HG03571 (cell line): Measurements from ENCODE around the gene SERPINB6.
"Not testable (repeated sequence)": the region's sequence is repeated elsewhere in the genome, so short reads cannot be mapped to it uniquely, and the experiment has no call there.

Experiments
- ATAC-seq: cut with Tn5 transposase; IDR thresholded peaks from one replicate; pipeline ENCODE4 v1.9.1; 2021; ENCODE audit not compliant: unreplicated experiment

Gene SERPINB6

DNA sequence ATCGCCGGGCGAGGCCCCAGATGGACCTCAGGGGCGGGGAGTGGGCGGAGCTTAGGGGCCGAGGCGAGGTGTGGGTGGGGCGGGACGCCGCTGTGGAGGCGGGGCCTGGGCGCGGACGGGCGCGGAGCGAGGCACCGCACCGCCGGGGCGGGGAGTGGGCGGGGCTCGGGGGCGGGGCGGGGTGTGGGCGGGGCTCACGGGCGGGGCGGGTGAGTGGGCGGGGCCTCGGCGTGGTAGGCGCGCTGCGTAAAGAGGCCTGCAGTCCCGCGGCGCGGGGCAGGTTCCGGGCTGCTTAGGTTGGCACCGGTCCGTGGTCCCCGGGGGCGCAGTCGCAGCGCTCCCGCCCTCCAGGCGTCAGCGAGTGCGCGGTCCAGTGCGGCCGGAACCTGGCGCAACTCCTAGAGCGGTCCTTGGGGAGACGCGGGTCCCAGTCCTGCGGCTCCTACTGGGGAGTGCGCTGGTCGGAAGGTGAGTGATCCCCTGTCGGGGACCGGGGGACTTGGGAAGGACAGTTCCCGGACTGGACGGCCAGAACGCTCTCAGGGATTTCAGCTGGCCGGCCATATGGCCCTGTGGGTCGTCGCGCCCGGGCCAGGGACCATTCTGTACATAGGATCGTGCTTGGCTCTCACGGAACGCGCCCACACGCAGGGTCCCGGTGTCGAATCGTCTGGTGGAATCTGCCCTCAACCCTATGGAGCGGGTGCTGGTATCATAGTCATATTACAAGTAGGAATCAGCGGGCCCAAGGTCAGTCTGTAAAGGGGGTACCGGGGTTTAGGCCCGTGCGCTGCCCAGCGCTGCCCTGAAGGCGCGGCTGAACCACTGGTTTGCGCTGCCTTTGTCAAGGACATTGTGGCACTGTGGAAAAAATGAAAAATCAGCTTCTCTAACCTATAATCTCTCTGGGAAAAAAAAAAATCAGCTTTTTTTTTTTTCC is 28.5 kb upstream of the SERPINB6 start, which contains the start of gene NQO2:
Gene NQO2, plus strand, starts transcription at position 277 of the 940 bp plus-strand sequence. CDS start 6,659 bp downstream, outside the sequence.
- peak; percentile 77 for ATAC-seq

DNA sequence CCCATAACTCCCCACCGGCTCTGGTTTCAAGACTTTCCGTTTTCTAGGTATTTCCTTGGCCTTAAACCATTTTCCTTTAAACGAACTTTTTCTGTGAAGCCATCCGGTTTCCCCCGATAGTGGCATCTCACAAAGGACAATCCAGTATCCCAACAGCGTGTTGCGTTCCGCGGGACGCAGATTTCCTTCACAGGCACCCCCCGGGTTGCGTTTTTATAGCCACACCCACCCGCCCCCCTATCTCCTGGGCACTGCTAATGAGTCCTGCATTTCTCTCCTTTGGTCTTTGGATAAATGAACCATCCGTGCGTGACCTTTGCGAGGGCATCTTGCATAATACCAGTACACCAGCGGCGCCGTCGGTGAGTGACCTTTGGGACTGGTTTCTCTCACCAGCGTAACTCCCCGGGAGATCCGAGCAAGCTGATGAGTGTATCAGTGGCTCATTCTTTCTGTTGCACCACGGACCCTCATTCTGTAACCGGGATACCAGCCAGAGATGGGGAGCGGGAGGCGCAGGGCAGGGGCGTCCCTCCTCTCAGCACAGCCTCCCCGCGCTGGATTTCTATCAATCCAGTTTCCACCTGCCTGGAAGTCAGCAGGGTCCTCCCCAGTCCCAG is 27.7 kb upstream of the SERPINB6 start:
- peak; percentile 27 for ATAC-seq

DNA sequence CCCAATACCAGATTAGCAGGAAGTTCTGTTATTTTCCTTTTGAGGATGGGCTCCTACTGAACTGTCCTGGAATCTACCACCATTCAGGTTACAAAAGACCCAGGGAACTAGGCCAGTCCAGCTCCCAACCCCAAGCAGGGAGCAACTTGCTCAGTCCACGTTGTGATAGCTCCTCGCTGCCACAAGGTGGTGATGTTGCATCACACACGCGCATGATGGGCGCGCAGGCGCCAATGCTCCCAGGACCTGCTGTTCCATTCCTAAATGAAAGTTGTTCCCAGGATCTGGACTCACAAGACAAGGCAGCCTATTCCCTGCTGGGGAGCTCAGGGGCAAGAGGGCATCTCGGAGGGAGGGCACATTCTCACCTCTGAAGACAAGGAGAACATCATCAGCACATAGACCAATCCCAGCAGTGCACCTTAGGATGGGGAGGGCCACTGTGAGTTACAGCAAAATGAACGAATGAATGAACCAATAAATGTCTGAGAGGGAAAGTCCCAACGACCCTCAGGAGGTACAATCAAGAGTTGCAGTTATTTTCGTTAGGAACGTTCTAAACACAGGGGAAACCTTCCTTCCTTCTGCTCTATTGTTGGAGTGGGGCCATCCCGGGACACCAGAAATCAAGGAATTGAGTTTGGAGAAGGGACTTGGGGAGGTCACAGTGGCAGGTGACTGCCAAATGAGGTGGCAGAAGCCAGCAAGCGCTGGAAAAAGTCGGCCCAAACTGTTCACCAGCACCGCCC is 27.1 kb upstream of the SERPINB6 start:
- ATAC-seq, result not testable (repeated sequence)

DNA sequence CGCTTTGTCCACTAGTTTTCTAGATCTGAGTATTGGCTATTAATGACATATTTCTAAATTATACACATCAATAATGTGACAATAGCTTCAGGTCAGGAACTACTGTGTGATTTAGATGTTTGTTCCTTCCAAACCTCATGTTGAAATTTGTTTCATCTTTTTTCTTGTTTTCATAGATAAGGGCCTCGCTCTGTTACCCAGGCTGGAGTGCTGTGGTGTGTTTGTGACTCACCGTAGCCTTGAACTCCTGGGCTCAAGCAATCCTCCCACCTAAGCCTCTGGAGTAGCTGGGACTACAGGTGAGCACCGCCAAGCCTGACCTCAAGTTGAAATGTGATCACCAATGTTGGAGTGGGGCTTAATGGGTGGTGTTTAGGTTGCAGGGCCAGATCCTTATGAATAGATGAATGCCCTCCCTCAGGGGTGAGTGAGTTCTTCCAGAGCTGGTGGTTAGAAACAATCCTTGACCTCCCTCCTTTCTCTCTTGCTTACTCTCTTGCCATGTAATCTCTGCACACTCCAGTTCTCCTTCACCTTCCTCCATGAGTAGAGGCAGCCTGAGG is 22.5 kb upstream of the SERPINB6 start:
- ATAC-seq, result no peak

DNA sequence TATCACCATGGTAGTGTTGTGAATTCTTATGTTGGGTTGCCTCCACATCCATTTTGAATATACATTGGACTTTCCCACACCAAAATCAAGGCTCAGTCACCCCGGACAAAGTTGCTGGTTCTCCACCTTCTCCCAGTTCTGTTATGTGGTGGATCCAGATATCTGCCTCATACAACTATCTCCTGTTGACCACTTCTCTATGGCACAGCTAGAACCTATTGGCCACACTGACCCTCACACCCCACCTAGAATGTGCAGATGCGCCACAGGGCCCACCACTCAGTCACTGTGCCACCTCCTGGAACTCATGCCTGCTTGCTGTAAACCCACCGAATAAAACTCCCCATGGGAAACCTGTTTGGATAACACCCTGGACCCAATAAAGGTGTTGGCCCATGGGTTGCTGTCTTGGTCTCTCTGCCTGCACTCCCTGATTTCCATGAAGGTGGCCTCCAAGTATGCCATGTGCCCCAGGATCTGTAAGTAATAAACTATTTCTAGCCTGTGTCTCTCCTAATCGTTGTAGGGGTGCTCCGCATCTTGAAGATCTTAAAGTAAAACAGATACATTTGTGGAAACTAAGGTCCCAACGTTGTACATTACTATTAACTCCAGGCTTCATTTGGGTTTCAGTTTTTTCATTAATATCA is 21.1 kb upstream of the SERPINB6 start:
- ATAC-seq, result no peak

DNA sequence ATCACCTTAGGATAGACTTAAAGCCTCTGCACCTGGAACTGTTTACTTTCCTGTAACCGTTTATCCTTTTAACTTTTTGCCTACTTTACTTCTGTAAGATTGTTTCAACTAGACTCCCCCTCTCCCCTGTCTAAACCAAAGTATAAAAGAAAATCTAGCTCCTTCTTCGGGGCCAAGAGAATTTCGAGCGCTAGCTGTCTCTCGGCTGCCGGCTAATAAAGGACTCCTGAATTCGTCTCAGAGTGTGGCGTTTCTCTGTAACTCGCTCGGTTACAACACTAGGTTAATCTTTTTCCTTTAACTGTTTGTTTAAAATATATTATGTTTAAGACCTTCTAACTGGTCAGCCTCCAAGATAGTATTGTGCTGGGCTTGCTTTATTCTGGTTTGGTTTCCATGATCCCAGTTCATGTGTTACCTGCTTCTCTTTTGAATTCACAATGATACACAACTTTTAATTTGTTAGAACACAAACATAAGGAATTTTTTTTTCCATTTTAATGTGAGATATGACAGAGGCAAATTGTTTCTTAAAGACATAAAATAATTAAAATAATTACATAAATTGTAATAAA is 19.7 kb upstream of the SERPINB6 start:
- ATAC-seq, result no peak

DNA sequence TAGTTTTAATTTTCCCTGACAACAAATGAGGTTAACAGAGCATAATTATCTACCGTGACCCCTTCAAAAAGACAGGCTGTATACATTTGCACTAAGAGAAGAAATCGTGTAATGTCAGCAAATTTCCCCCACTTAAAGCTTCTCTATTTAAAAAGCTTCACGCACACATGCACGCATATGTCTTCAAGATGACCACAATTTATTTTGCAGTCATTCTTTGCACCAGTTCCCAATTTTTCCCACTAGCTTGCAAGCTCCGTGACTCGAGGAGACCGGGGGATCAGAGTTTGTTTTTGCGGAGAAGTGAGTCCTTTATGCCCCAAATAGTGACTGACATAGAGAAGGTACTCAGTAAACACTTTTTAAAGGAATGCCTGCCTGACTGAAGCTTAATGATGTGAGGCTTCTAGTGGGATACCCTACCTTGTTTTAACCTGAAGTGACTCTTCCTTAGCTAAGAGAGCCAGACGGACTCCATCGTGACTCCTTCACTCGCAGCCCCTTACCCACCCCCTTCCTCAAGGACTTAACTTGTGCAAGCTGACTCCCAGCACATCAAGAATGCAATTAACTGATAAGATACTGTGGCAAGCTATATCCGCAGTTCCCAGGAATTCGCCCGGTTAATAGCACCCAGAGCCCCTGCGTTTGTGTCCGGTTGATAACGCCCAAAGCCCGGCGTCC is 19.0 kb upstream of the SERPINB6 start:
- no peak for ATAC-seq

DNA sequence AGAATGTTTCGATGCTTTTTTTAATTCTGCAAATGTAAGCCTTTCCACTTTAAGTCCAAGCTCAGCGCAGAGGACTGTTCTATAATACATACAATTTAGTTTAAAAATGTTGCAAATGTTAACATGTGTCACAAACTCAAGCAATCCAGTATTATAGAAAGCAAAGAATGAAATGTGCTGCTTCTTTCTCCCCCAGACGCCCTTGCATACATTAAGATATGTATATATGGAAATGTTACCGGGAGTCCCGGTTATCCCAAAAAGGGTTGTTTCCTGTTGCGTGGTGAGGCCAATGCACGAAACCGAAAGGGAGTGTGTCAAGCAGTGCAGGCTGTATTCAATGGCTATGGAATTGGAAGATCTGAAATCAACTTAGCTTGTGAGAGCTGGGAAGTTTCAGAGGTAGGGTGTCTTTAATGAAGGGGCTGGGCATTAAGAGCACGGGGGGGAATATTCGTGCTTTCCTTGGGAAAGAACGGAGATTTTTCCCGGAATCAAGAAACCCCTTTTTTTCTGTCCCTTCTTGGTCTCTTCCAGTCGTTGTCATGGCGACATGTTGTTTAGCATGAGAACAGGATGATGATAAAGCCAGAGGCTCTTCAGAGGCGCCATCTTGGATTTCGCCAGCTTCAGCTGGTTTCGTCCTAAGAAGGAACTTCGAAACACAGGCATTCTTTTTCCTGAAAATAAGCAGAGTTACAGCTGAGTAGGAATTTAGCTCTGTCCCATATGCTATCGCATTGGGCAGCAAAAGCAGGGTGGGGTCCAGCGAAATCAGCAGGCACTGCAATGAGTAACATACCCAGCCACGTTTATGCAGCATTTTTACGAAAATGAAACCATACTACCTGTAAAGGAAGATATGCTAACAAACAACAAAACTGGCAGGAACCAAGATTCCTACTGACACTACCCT is 18.2 kb upstream of the SERPINB6 start:
- ATAC-seq, result peak; percentile 73

DNA sequence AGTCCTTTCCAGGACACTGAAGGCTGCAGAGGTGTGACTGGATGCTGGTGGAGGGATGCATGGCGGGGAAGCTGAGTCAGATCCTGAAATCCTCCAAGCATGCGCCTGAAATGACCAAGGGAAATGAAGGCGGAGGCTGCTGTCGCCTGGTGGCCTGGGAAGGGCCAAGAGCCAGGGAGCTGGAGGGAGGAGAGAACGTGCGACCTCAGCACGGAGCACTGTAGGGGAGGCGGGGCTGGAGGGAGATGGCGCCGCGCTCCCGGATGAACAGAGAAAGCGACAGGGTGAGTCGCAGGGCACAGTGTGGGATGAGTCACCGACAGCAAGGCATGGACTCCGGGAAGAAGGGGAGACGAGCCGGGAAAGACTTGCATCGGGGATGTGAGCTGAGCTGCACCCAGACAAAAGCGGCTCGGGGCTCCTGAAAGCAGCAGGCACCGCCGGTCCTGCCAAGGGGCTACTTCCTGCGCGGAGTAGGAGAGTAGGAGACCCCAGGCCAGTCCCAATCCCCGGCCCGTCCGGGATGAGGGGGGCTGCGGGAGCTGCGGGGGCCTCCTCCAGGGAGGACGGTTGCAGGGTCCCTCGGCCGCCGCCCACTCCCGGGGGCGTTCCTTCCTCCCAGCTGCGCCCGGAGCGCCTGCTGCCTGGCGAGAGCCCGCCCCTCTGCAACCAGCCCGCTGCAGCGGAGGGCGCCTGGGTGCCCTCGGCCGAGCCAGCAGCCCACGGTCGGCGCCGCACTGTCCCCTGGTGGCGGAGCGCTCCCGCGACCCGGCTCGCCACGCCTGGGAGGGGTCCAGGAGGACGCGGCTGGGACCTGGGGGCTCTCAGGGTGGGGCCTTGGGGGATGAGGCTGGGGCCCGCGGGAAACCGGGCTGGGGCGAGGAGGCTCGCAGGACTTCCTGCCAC is 17.3 kb upstream of the SERPINB6 start:
- peak; percentile 66 for ATAC-seq

DNA sequence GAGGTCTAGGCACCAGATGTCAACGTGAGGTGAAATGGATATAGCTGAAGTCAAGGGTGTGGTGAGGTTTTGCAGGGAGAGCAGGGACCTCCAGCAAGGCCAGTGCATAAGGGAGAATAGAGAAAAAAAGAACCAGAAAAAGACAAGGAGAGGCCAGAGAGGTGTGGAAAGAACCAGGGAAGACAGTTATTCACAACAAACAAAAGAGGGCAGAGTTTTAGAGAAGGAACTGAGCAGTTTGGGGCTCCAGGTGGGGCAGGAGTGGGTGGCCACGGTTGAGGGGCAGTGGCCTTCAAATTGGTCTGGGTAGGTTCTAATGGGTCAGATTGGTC is 16.7 kb upstream of the SERPINB6 start:
- no peak for ATAC-seq

DNA sequence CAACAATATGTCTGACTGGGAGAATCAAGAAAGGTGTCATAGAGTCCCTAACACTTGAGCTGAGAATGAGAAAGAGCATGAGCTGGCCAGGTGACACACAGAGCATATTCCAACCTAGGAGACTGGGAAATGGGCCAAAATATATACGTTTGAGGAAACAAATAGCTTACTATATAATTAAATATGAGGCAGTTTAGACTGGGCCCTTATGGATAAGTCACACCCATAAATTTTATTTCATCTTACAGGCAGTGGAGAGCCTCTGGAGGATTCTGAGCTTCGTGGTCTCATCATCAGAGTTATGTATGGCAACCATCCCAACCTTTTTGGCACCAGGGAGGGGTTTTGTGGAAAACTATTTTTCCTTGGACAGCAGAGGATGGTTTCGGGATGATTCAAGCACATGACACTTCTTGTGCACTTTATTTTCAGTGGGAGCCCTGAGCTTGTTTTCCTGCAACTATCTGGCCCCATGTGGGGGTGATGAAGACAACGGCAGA is 15.4 kb upstream of the SERPINB6 start:
- no peak for ATAC-seq

DNA sequence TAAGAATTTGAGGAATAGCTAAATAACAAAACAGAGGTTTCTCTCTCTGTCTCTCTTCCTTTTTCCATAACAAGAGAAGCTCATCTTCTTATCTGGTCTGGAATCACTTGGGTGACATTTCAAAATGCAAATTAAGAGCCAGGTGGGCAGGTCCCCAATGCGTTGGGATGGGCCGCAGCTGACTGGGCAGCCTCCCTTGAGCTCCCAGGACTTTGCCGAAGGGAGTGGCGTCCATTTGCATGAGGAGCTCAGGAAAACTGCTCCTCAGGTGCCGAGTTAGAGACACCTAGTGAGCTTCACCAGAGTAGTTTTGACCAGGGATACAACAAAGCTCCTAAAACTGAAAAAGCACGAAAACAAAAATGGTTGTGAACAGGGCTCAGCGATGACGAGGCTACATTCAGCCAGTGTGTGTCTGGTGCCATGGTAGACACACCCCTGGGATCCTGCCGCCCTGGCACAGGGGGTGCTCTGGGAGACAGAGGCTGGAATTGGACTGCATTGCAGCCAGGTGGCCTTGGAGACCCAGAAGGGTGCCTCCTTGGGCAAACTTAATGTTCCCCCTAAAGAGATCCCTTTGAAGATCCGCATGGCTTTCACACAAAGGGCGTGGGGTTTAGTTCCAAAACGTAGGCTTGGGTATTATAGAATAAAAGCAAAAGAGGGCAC is 13.5 kb upstream of the SERPINB6 start:
- no peak for ATAC-seq

DNA sequence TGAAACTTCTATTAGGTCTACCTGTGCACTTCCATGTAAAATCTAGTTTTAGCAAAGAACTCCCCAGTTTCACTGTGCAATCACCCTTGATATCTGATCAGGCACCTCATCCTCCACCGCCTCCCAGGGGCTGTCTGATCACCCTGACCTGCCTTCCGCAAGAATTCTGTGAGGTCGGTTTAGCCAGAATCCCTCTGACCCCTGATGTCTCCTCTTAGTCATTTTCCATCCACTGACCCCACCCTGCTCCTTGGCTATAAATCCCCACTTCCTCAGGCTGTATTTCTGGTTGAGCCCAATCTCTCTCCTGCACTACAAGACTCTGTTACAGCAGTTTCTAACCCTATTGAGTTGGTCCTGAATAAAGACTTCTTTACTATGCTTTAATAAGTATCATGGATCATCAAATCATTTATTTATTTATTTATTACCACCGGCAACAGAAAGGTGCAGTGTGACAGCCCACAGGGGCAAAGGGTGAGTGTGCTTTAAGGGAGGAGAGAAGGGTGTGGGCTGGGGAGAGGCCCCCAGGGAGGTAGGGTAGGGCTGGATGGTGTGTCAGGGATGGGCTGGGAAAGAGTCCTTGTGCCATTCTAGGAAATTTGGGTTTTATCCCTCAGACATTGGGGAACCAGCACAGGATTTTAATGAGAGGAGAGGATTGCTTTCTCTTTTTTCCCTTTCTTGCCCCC is 11.2 kb upstream of the SERPINB6 start:
- ATAC-seq, result no peak

DNA sequence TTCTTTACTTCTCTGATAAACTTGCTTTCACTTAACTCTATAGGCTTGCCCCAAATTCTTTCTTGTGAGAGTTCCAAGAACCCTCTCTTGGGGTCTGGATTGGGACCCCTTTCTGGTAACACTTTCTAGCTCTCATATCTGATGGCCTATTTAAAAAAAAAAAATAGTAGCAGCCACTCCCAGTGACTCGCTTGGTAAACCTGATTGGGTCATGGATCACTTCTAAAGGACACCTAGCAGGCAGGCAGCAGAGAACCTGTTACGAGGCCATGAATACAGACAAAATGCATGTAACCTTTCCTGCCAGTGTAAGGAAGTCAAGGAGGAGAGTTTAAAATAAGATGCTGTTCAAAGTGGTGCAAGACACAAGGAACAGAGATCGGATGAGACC is 9.1 kb upstream of the SERPINB6 start:
- ATAC-seq, result no peak

DNA sequence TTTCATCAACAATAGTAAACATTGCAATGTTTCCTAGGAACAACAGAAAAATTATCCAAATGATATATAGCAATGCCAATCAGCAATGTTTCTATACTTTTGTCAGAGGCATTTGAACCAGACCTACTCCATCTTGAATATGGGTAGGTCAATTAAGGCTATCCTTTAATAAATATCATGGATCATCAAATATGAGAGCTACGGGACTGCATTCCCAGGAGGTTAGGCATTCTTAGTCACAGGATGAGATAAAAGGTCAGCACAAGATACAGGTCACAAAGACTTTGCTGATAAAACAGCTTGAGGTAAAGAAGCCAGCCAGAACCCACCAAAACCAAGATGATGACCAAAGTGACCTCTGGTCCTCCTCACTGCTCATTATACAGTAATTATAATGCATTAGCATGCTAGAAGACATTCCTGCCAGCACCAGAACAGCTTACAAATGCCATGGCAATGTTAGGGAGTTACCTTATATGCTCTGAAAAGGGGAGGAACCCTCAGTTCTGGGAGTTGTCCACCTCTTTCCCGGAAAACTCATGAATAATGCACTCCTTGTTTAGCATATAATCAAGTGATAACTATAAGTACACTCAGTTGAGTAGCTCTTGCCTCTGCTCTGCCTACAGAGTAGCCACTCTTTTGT is 8.6 kb upstream of the SERPINB6 start:
- ATAC-seq, result no peak

DNA sequence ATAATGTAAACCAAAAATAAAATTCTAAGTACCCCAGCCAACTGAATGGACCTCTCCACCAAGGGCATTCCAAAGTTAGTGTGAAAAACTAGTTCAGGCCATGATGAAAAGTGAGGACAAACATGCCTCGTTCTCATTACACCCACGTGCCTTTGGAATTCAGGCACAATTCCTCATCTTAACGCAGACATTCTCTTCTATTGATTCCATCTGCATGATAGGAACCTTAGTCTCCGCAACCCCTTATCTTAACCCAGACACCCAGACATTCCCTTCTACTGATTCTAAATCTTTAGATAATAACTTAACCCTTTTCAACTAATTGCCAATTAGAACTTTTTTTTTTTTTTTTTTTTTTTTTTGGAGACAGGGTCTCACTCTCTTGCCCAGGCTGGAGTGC is 7.6 kb upstream of the SERPINB6 start:
- no peak for ATAC-seq
